ENCODE measurements around the gene PTPRN. TPM values are rescaled to one million over a fixed set of nuclear protein-coding genes. Genes with fewer than 3 reads are reported as not detected.

The PTPRN gene
- total RNA-seq, 4 donors from 2014 or later, result not detected

GRCh38 chr2:219291910-219292490, 17.2 kb downstream of the PTPRN start:
- WGBS, 2 donors, result 65 to 83% methylated on average over 4 of the region's 4 CpGs
- Histone ChIP-seq H3K36me3 (no peaks in the 10 kb centered on the region), H3K27ac (peak overlapping the region in 3 of 4 donors; percentile 99 to 100 (median 100)), H3K4me3 (no peak overlapping the region), H3K27me3 (no peaks in the 10 kb centered on the region), H3K9me3 (no peaks in the 10 kb centered on the region), H3K4me1 (peaks cover 0 to 58% (median 28%) of the 10 kb centered on the region in 4 donors)
- TF ChIP-seq EP300 (IDR thresholded peaks at IDR 0.05) (no peak), POLR2A (IDR thresholded peaks at IDR 0.05) (no peak), CTCF (IDR thresholded peaks at IDR 0.05) (no peak)
- no peak for DNase-seq (ENCODE audit: low spot score in 2 of 2)

- no peak for TF ChIP-seq EP300 (IDR thresholded peaks at IDR 0.05)
- TF ChIP-seq CTCF (IDR thresholded peaks at IDR 0.05), result no peak
- no peak for DNase-seq (ENCODE audit: low spot score in 2 of 2)
- Histone ChIP-seq H3K27ac (peak overlapping the region in 3 of 4 donors; percentile 99 to 100 (median 100)), H3K4me3 (no peak overlapping the region), H3K4me1 (peaks cover 0 to 64% (median 32%) of the 10 kb centered on the region in 4 donors), H3K27me3 (no peaks in the 10 kb centered on the region), H3K9me3 (no peaks in the 10 kb centered on the region), H3K36me3 (no peaks in the 10 kb centered on the region)
- 84 to 88% methylated on average over 7 of the region's 7 CpGs for WGBS, 2 donors
Observed at GRCh38 chr2:219291394-219291793, 17.8 kb downstream of the PTPRN start.

GRCh38 chr2:219290381-219291171, 18.6 kb downstream of the PTPRN start:
- Histone ChIP-seq H3K27me3 (no peaks in the 10 kb centered on the region), H3K27ac (peak overlapping the region; percentile 80 to 100 (median 100)), H3K4me3 (no peak overlapping the region), H3K4me1 (peaks cover 0 to 72% (median 38%) of the 10 kb centered on the region in 4 donors), H3K9me3 (no peaks in the 10 kb centered on the region), H3K36me3 (peaks cover 0 to 1% (median 0%) of the 10 kb centered on the region in 3 donors)
- WGBS, 2 donors, result 75 to 82% methylated on average over 16 of the region's 16 CpGs
- no peak for TF ChIP-seq CTCF (IDR thresholded peaks at IDR 0.05)
- no peak for TF ChIP-seq POLR2A (IDR thresholded peaks at IDR 0.05)
- no peak for TF ChIP-seq EP300 (IDR thresholded peaks at IDR 0.05)
- no peak for DNase-seq (ENCODE audit: low spot score in 2 of 2)

GRCh38 chr2:219289537-219290361, 19.5 kb downstream of the PTPRN start:
- Histone ChIP-seq H3K27me3 (no peaks in the 10 kb centered on the region), H3K36me3 (peaks cover 0 to 10% (median 5%) of the 10 kb centered on the region in 3 donors), H3K27ac (peak overlapping the region; percentile 80 to 100 (median 100)), H3K9me3 (no peaks in the 10 kb centered on the region), H3K4me1 (peaks cover 0 to 74% (median 42%) of the 10 kb centered on the region in 4 donors), H3K4me3 (no peak overlapping the region)
- peak in 1 of 5 experiments; percentile 29 for TF ChIP-seq CTCF (IDR thresholded peaks at IDR 0.05)
- peak; percentile 95 to 98 for TF ChIP-seq EP300 (IDR thresholded peaks at IDR 0.05)
- TF ChIP-seq POLR2A (IDR thresholded peaks at IDR 0.05), result peak in 1 of 2 donors; percentile 63
- 19 to 24% methylated on average over 15 to 16 of the region's 16 CpGs for WGBS, 2 donors
- DNase-seq (ENCODE audit: low spot score in 2 of 2), result peak; percentile 73 to 76

Measured in tibial nerve (tissue), 4 donors.